GM12872 (cell line): ENCODE data around the gene PTPRK.

Source experiments
- CTCF ChIP-seq: IDR thresholded peaks from 3 replicates; pipeline ENCODE4 v1.5.1; 2011; ENCODE audit warnings: low read depth, mild to moderate bottlenecking, low read length, moderate library complexity; ENCODE audit not compliant: insufficient read depth

PTPRK gene

GRCh38 chr6:128376952-128377503 is 143.4 kb downstream of the PTPRK start:
- TF ChIP-seq CTCF, result no peak

- no peak for TF ChIP-seq CTCF
These were observed 149.3 kb downstream of the PTPRK start for GRCh38 chr6:128371136-128371535.

GRCh38 chr6:128370072-128370471 is 150.3 kb downstream of the PTPRK start:
- TF ChIP-seq CTCF, result no peak

GRCh38 chr6:128368213-128368944 is 152.0 kb downstream of the PTPRK start:
- no peak for TF ChIP-seq CTCF

- TF ChIP-seq CTCF, result no peak
These were observed 153.0 kb downstream of the PTPRK start for GRCh38 chr6:128367437-128367836.

GRCh38 chr6:128365520-128366160 is 154.8 kb downstream of the PTPRK start:
- no peak for TF ChIP-seq CTCF

GRCh38 chr6:128364766-128365519 is 155.5 kb downstream of the PTPRK start:
- no peak for TF ChIP-seq CTCF
